Kidney tubule cell (primary cell): ENCODE data around the gene ZNF778.
"Not testable (repeated sequence)": the region's sequence is repeated elsewhere in the genome, so short reads cannot be mapped to it uniquely, and the experiment has no call there.

Source experiments
- DNase-seq: peaks from one replicate; pipeline ENCODE4 v3.0.0-alpha.2; 2018; ENCODE audit warnings: low spot score

The ZNF778 gene

GRCh38 chr16:89257757-89258465 is 40.4 kb downstream of the ZNF778 start:
- DNase-seq: no peak

GRCh38 chr16:89259901-89260300 is 42.4 kb downstream of the ZNF778 start:
- not testable (repeated sequence) for DNase-seq

GRCh38 chr16:89261691-89262563 is 44.4 kb downstream of the ZNF778 start:
- peak; percentile 35 for DNase-seq

- no peak for DNase-seq
Measured at GRCh38 chr16:89264800-89265550, 47.5 kb downstream of the ZNF778 start.

GRCh38 chr16:89265647-89266046 is 48.1 kb downstream of the ZNF778 start:
- DNase-seq: no peak

- no peak for DNase-seq
Measured at GRCh38 chr16:89266521-89267134, 49.1 kb downstream of the ZNF778 start.

GRCh38 chr16:89267746-89268145 is 50.2 kb downstream of the ZNF778 start:
- not testable (repeated sequence) for DNase-seq

- no peak for DNase-seq
Measured at GRCh38 chr16:89268585-89268984, 51.1 kb downstream of the ZNF778 start.

GRCh38 chr16:89268987-89269735 is 51.7 kb downstream of the ZNF778 start:
- no peak for DNase-seq

GRCh38 chr16:89269805-89270665 is 52.5 kb downstream of the ZNF778 start:
- DNase-seq: no peak

- DNase-seq: no peak
Measured at GRCh38 chr16:89270666-89271345, 53.3 kb downstream of the ZNF778 start.

GRCh38 chr16:89272631-89273030 is 55.1 kb downstream of the ZNF778 start:
- no peak for DNase-seq

- no peak for DNase-seq
Measured at GRCh38 chr16:89273741-89274472, 56.4 kb downstream of the ZNF778 start.

- DNase-seq: no peak
Measured at GRCh38 chr16:89274561-89275283, 57.2 kb downstream of the ZNF778 start.

GRCh38 chr16:89275284-89275584 is 57.7 kb downstream of the ZNF778 start:
- no peak for DNase-seq

GRCh38 chr16:89275837-89276720 is 58.6 kb downstream of the ZNF778 start:
- no peak for DNase-seq

- DNase-seq: no peak
Measured at GRCh38 chr16:89277049-89277448, 59.5 kb downstream of the ZNF778 start.
